Endothelial cell of umbilical vein (primary cell): ENCODE measurements around the gene GADL1. TPM values are rescaled to one million over a fixed set of nuclear protein-coding genes. Genes with fewer than 3 reads are reported as not detected.

Experiments
- BruUV-seq: library from RNA; stranded (reverse); fragments of 400-500 nt; replicated peaks from 2 replicates; lab custom pipeline; 2021; lab: Mats Ljungman, UMichigan
- CTCF ChIA-PET: fragments of 300-600, 350-600 bp; sonication (Branson Sonifier 250); formaldehyde crosslinking; loops from one replicate; lab custom pipeline; 2021; ENCODE audit warnings: antibody characterized with exemption, inconsistent platforms; lab: Charles Lee
- POLR2A ChIA-PET: fragments of 300-600, 350-600 bp; sonication (Branson Sonifier 250); formaldehyde crosslinking; loops from one replicate; lab custom pipeline; 2021; ENCODE audit warnings: antibody characterized with exemption, inconsistent platforms; lab: Charles Lee
- DNase-seq: peaks from one replicate; pipeline ENCODE4 v3.0.0-alpha.2; 2011; ENCODE audit warnings: low read depth, low spot score
- FAIRE-seq: peaks from 2 replicates; lab custom pipeline; 2011; peaks lifted over from hg19 to GRCh38; lab: Jason Lieb, UNC
- H2AFZ ChIP-seq: 2 replicates; pipeline ENCODE4 v1.6.0; 2012; ENCODE audit warnings: low read depth, low read length, control low read depth, inconsistent platforms
- H3K27ac ChIP-seq: 2 replicates; pipeline ENCODE4 v1.5.1; 2011; ENCODE audit warnings: low read depth, mild to moderate bottlenecking, control low read depth, low read length, moderate library complexity; ENCODE audit not compliant: insufficient read depth
- H3K27me3 ChIP-seq, 2 experiments: 2 replicates each; pipeline versions ENCODE4 v1.6.0 to v1.6.1; 2011; ENCODE audit warnings: low read length in 2 of 2, mixed read lengths in 1 of 2; ENCODE audit not compliant: control insufficient read depth in 2 of 2, insufficient read depth in 2 of 2
- H3K36me3 ChIP-seq, 2 experiments: 2 replicates in 1 of 2; 3 replicates in 1 of 2; pipeline ENCODE4 v1.5.1; 2011; ENCODE audit warnings: low read length in 2 of 2, mild to moderate bottlenecking in 1 of 2, moderate library complexity in 1 of 2; ENCODE audit not compliant: control insufficient read depth in 2 of 2, insufficient read depth in 2 of 2; ENCODE audit errors: extremely low read depth in 1 of 2
- H3K4me1 ChIP-seq: 3 replicates; pipeline ENCODE4 v1.5.1; 2011; ENCODE audit warnings: mild to moderate bottlenecking, low read length; ENCODE audit not compliant: control insufficient read depth, insufficient read depth; ENCODE audit errors: extremely low read depth
- H3K4me2 ChIP-seq: 2 replicates; pipeline ENCODE4 v1.6.1; 2011; ENCODE audit warnings: low read length, control low read depth, mixed read lengths; ENCODE audit not compliant: insufficient read depth
- H3K4me3 ChIP-seq, 3 experiments: fragments of 200-600 bp in 1 of 3; sonication (generic), shearing (Covaris generic) in 1 of 3; replicated peaks in 1 of 3; 2 replicates each; pipeline ENCODE4 v1.5.1; 2011 to 2016; ENCODE audit warnings: control low read depth in 3 of 3, low read length in 3 of 3, mild to moderate bottlenecking in 2 of 3, inconsistent platforms in 1 of 3, low read depth in 1 of 3, moderate library complexity in 1 of 3; ENCODE audit not compliant: insufficient read depth in 1 of 3
- H3K79me2 ChIP-seq: 2 replicates; pipeline ENCODE4 v1.6.0; 2012; ENCODE audit warnings: low read length, inconsistent platforms; ENCODE audit not compliant: control insufficient read depth, insufficient read depth
- H3K9ac ChIP-seq: replicated peaks from 2 replicates; pipeline ENCODE3; 2011; ENCODE audit warnings: low read length, control low read depth; ENCODE audit not compliant: insufficient read depth; ENCODE audit errors: extremely low read depth
- H3K9me1 ChIP-seq: replicated peaks from 3 replicates; pipeline ENCODE4 v1.6.0; 2011; ENCODE audit warnings: mild to moderate bottlenecking, low read length; ENCODE audit not compliant: control insufficient read depth, insufficient read depth; ENCODE audit errors: extremely low read depth
- H3K9me3 ChIP-seq: replicated peaks from 2 replicates; pipeline ENCODE4 v1.5.1; 2012; ENCODE audit warnings: low read length, inconsistent platforms; ENCODE audit not compliant: control insufficient read depth, insufficient read depth
- H4K20me1 ChIP-seq: replicated peaks from 2 replicates; pipeline ENCODE3; 2011; ENCODE audit warnings: mild to moderate bottlenecking, low read length; ENCODE audit not compliant: control insufficient read depth, insufficient read depth; ENCODE audit errors: extremely low read depth
- EZH2 ChIP-seq: IDR thresholded peaks from 2 replicates; pipeline ENCODE4 v1.6.1; 2012; ENCODE audit warnings: borderline replicate concordance, low read depth, mild to moderate bottlenecking, moderate library complexity, low read length, inconsistent platforms; ENCODE audit not compliant: severe bottlenecking
- FOS ChIP-seq: IDR thresholded peaks from 2 replicates; pipeline ENCODE4 v1.6.1; 2011; ENCODE audit warnings: mild to moderate bottlenecking, low read length, moderate library complexity, borderline replicate concordance; ENCODE audit not compliant: insufficient read depth
- GATA2 ChIP-seq: IDR thresholded peaks from 2 replicates; pipeline ENCODE4 v1.7.0; 2011; ENCODE audit warnings: low read depth, mild to moderate bottlenecking, moderate library complexity, mixed read lengths, low read length; ENCODE audit not compliant: insufficient read length, insufficient read depth
- JUN ChIP-seq: IDR thresholded peaks from 2 replicates; pipeline ENCODE4 v1.6.1; 2011; ENCODE audit warnings: borderline replicate concordance, low read depth; ENCODE audit not compliant: insufficient read length, insufficient read depth
- MYC ChIP-seq: IDR thresholded peaks from one replicate; pipeline ENCODE4 v1.6.1; 2011; ENCODE audit warnings: mild to moderate bottlenecking, low read depth, low read length
- POLR2A ChIP-seq: IDR thresholded peaks from 2 replicates; pipeline ENCODE4 v1.6.1; 2012; ENCODE audit warnings: low read depth, mild to moderate bottlenecking, control low read depth, low read length
- dilution Hi-C: fragments of 300-500 bp; cut with MboI; formaldehyde crosslinking; loops from one replicate; pipeline ENCODE4 v1.15.0; 2019; ENCODE audit warnings: low sequenced_read_pairs; ENCODE audit not compliant: extremely low pct_ligation_motif_present
- intact Hi-C: fragments of 100-400 bp; cut with micrococcal nuclease; formaldehyde crosslinking; loops from one replicate; pipeline ENCODE4 v1.10.0; 2022
- polyA plus RNA-seq, 4 experiments: library from polyadenylated mRNA; depleted of rRNA in 3 of 4; stranded (reverse) in 3 of 4; unstranded in 1 of 4; fragments of >200 nt; gene quantifications; 2 replicates each; pipeline versions ENCODE4 v1.2.1 to v1.2.3, GENCODE V29; 2011 to 2012; ENCODE audit warnings: missing spikeins in 1 of 4
- total RNA-seq: library from RNA; stranded (reverse); gene quantifications from 2 replicates; pipeline ENCODE4 v1.2.3, GENCODE V29; 2021
- TF ChIP-seq, protein P1 (sequence below): IDR thresholded peaks from 2 replicates; pipeline ENCODE4 v1.6.1; 2011; ENCODE audit not compliant: insufficient read depth, insufficient read length
- TF ChIP-seq, protein P2 (sequence below), 2 donors: IDR thresholded peaks; 1 replicate in 1 of 2; 2 replicates in 1 of 2; pipeline ENCODE4 v1.5.1; 2011; ENCODE audit warnings: low read length in 2 of 2, mild to moderate bottlenecking in 2 of 2, moderate library complexity in 2 of 2, control low read depth in 1 of 2, inconsistent platforms in 1 of 2, low read depth in 1 of 2; ENCODE audit not compliant: insufficient read depth in 1 of 2; ENCODE audit errors: extremely low read depth in 1 of 2

Gene GADL1
- total and polyA plus RNA-seq, 2 donors (not counting 3 experiments of a cell fraction or from before 2014, with no cell fraction given) = not detected

DNA sequence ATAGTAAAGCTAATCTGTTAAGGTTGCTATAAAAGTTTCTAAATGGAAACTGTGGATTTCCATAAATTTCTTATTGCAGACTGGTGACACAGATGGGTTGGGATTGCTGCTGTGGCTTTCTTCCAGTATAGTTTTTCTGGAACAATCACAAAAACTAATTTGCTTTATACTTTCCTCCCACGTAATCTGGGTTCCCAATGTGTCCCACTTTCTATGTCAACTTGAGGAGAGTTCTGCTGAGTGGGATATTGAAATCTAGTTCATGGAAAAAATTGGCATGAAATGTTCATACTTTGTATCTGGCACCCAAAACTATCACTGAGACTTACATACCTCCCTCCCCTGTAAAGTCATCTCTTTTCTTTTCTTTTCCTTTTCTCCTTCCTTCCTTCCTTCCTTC, 161.3 kb downstream of the GADL1 start:
- H3K9me1 ChIP-seq = no peaks in the 10 kb centered on the region
- no peak for TF ChIP-seq FOS
- TF ChIP-seq MYC = no peak
- TF ChIP-seq, protein P1, sequence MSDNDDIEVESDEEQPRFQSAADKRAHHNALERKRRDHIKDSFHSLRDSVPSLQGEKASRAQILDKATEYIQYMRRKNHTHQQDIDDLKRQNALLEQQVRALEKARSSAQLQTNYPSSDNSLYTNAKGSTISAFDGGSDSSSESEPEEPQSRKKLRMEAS = no peak
- TF ChIP-seq, protein P2, sequence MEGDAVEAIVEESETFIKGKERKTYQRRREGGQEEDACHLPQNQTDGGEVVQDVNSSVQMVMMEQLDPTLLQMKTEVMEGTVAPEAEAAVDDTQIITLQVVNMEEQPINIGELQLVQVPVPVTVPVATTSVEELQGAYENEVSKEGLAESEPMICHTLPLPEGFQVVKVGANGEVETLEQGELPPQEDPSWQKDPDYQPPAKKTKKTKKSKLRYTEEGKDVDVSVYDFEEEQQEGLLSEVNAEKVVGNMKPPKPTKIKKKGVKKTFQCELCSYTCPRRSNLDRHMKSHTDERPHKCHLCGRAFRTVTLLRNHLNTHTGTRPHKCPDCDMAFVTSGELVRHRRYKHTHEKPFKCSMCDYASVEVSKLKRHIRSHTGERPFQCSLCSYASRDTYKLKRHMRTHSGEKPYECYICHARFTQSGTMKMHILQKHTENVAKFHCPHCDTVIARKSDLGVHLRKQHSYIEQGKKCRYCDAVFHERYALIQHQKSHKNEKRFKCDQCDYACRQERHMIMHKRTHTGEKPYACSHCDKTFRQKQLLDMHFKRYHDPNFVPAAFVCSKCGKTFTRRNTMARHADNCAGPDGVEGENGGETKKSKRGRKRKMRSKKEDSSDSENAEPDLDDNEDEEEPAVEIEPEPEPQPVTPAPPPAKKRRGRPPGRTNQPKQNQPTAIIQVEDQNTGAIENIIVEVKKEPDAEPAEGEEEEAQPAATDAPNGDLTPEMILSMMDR (IDR thresholded peaks at IDR 0.05; ENCODE audit: extremely low read depth in 1 of 2, insufficient read depth in 1 of 2, low read depth in 1 of 2, low read length in 2 of 2) = no peak
- no peak for TF ChIP-seq JUN
- no peak for TF ChIP-seq EZH2
- no peak for TF ChIP-seq GATA2
- TF ChIP-seq POLR2A = no peak
- intact Hi-C loops = no loop called here
- H3K4me1 ChIP-seq = no peaks in the 10 kb centered on the region
- H2AFZ ChIP-seq = no peak overlapping the region
- dilution Hi-C loops = no loop called here
- no peak overlapping the region for H3K27ac ChIP-seq
- no peak overlapping the region for H3K4me3 ChIP-seq
- no peak overlapping the region for H3K4me2 ChIP-seq
- H3K9ac ChIP-seq = no peak overlapping the region
- FAIRE-seq = no peak
- H4K20me1 ChIP-seq = no peaks in the 10 kb centered on the region
- H3K9me3 ChIP-seq = no peaks in the 10 kb centered on the region
- H3K79me2 ChIP-seq = no peaks in the 10 kb centered on the region
- no TSS peak for BruUV-seq
- no peaks in the 10 kb centered on the region for H3K36me3 ChIP-seq
- ChIA-PET CTCF (no interaction called here), POLR2A (no interaction called here)
- DNase-seq = no peak
- H3K27me3 ChIP-seq = no peaks in the 10 kb centered on the region
